IPS-11a (cell line): ENCODE results near the gene RNF148.

ENCODE experiments used
- H3K4me3 ChIP-seq: one replicate; pipeline ENCODE4 v1.5.1; 2013; ENCODE audit warnings: low read depth, low read length, control low read depth

RNF148 gene, protein sequence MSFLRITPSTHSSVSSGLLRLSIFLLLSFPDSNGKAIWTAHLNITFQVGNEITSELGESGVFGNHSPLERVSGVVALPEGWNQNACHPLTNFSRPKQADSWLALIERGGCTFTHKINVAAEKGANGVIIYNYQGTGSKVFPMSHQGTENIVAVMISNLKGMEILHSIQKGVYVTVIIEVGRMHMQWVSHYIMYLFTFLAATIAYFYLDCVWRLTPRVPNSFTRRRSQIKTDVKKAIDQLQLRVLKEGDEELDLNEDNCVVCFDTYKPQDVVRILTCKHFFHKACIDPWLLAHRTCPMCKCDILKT

DNA sequence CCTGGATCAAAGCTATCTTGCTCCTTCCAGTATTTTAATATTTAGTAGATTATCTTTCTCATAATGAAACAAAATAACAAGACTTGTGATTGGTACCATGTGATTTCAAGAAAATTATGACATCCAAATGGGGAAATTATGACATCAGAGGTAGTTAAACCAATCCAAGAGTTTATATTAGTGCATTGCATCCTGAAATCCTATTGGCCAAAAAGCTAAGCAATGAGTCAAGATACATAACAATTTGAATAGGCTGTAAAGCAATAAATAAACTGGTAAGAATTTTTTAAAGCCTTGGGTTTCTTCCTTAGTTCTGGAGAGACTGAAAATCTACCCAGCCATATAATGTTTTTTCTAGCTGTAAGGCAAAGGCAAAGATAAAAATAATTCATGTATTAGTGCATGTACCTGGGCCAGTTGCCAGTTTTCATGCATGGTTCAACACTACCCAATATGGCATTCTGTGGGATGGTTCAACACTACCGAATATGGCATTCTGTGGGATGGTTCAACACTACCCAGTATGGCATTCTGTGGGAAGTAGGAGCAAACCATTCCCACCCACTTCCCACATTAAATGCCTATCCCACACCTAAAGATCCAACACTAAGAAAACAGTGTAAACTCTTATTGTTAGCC lies at the start of gene RNF148:
TSS of gene RNF148 (minus strand) at position 51 of the 639 bp plus-strand sequence. CDS start 172 bp downstream, outside the sequence.
- no peak within 1 kb of the TSS for H3K4me3 ChIP-seq

DNA sequence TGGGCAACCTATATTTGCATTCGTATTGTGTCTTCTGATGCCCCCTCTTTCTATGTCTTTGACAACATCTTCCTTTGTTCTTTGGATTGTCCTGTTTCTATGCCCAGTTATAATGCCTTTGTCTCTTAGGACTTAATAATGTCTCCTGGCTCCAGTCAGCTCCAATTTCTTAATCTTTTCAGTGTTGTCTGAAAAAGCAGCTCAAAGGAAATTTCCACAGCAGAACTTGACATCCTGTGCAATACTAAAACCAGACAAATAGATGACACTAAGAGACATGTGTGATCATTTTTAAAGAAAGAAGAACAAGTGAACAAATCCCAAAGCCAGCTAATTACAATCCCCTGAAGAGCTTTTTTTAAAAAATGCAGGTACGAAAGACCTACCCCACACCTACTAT lies 47.7 kb upstream of the RNF148 start:
- H3K4me3 ChIP-seq: no peak overlapping the region

DNA sequence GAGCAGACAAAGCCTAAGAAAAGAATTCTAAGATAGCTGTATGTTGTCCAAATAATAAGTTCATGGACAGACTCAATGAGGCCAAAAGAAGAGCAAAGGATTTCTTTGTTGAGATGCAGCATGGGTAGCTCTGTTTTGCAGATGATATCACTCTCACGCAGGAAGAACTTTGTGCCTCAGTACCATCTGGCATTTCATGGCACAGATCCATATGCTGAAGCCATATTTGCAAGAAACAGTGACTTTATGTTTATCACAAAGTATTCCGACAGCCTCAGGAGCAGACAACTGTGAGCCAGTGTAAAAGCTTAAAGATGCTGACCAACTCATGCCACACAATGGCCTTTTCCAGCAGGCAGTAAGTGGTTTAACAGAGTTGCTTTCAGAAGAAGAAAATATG lies 45.5 kb upstream of the RNF148 start:
- H3K4me3 ChIP-seq: no peak overlapping the region

DNA sequence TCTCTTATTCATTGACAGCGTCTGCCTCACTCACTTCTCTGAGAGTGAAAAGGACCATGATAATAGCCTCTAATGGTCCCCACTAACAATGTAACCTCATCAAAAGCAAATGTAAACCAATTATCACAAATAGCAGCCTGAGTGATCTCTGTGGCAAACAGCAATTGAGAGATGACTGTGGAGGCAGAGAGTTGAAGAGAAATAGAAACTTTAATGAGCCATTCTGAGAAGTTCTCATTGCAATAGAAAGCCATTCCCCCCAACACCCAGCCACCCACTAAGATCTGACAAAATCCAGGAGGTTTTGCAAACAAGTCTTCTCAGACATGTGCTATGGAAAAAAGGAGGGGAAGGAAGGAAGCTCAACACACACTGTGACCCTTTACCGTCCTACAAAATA lies 44.2 kb upstream of the RNF148 start:
- no peak overlapping the region for H3K4me3 ChIP-seq

DNA sequence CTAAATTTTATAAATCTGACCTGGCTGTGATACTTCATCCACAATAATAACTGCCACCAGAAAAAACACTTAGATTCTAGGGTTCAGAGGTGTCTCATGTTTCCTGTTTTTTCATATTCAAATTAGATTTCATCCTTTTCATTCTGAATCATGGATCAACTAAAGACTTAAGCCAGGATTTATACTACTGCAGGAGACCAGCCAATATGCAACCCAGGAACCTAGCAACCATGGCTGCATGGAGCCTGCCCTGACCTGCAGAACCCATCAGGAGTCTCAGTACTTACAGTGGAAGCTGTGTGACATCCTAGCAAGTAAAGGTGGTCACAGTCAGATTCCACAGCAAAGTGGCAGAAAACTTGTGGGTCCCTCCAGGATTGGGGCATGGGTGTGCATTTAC lies 40.5 kb upstream of the RNF148 start:
- H3K4me3 ChIP-seq: no peak overlapping the region

DNA sequence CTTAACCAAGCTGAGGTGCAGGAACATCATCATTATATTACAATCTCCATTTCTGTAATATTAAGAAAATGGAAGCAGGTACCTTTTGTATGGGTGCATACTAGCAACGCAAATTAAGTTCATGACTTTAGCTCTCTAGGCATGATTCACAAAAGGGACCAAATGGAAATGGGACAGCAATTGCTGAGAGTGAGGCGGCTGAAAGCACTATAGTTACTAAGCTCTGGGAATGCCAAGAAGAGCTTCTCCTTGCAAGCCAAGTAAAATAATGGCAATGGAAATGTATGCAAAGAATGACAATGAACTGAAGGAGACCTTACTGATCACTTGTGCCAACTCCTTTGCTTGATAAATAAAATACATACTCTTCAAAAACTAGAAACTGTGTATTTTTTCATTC lies 36.2 kb upstream of the RNF148 start:
- H3K4me3 ChIP-seq: no peak overlapping the region

DNA sequence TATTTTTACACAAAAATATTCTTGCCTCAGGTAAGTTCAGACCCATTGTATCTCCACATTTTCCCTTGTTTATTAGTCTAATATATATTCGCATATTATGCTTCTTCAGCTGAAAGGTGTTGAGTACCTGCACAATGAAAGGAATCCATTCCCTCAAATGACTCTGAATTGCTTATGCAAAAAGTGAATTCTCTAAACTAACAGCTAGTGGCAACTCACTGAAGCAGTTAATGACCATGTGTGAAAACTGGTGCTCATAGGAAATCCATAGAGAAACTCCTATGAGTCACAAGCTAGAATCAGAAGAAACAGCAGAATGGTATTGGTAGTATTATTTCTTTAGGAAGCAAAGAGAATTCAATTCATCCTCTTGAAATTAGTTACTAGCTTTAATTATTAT lies 33.5 kb upstream of the RNF148 start:
- H3K4me3 ChIP-seq: no peak overlapping the region

DNA sequence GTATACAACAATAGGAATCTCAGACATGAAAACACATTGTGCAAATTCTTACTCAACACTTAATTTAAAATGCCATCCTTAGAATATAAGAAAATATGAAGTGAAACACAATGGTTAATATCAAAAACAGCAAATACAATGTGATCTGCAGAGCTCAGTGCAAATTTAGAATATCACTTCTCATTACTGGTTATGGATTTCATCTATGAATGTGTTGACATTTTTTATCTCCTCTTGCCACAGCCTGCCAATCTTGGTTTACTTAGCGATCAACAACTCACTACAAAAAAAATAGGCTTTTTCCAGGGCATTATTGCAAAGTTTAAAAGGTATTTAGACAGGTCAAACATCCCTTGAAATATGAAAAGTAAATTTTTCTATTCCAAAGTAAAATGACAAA lies 25.0 kb upstream of the RNF148 start:
- no peak overlapping the region for H3K4me3 ChIP-seq

DNA sequence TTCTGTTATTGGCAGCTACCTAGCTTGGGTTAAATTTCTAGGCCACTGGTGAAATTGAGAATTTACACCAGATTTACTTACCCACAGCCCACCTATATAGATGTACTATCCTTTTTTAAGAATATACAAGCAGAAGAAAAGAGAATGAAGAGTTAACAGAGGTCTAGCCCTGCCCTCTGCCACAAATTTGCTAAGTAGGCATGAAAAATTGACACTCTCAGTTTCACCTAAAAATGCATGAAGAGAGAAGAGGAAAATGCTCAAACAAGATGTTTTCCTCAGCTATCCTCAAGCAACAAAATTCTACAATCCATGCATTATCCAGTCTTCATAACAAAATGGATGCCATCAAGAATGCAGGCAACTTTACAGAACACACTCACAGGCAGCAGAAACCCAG lies 24.6 kb upstream of the RNF148 start:
- no peak overlapping the region for H3K4me3 ChIP-seq

DNA sequence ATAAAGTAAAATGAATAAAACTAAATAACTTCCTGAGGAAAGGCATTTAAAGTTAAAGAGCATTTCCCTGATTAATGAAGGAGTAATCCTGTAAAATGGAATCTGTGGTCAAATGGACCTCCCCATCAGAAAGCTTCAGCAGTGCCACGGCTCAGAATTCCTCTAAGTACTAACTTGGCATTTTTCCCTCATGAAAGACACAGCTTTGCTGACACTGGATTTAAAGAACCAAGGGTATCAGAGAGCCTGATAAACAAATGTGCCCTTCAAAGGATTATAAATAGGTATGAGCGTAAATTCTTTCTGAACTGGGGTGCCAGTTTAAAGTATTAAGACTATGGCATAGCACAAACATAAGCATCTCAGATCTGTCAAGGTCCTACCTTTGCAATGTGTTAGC lies 24.2 kb upstream of the RNF148 start:
- H3K4me3 ChIP-seq: no peak overlapping the region

DNA sequence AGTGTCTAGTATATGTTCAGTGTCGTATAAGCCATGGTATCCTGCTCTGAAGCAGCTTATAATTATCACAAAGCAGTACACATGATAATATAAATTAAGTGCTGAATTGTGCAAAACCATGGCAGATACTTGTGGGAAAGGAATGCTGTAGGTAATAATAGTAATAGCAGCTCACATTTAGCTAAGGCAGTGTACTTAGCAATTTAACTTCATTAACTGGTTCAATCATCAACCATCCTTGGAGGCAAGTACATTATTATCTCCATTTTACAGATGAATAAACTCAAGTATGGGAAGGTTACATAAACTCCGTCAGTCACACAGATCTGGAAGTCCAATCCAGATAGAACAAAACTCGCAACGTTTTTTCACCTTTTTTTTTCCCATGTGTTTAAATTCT lies 21.6 kb upstream of the RNF148 start:
- no peak overlapping the region for H3K4me3 ChIP-seq

DNA sequence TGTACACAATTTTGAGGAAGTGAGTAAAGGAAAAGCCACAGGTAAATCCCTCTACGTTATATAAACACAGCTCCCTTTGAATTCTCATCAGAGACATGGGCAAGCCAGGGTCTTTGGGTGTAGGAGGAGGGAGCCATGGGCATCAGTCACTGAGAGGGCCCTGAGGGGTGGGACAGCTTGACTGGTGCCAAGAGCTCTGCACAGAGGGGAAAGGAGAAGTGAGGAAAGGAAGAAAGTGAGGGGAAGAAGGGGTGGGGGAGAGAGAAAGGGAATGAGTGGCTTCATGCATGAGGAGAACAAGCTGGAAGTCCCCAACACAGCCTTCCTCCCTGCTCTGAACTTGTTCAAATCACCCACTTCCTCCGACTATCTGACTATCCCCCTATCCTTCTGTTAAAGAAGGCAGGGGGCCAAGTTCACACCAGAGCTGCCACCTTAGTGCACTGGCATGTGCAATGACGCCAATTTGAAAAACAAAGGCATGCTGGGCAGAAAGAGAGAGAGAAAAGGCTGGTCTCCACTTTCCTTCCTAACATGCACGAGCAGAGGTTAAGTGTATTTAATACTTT lies 16.4 kb upstream of the RNF148 start:
- H3K4me3 ChIP-seq: no peak overlapping the region

DNA sequence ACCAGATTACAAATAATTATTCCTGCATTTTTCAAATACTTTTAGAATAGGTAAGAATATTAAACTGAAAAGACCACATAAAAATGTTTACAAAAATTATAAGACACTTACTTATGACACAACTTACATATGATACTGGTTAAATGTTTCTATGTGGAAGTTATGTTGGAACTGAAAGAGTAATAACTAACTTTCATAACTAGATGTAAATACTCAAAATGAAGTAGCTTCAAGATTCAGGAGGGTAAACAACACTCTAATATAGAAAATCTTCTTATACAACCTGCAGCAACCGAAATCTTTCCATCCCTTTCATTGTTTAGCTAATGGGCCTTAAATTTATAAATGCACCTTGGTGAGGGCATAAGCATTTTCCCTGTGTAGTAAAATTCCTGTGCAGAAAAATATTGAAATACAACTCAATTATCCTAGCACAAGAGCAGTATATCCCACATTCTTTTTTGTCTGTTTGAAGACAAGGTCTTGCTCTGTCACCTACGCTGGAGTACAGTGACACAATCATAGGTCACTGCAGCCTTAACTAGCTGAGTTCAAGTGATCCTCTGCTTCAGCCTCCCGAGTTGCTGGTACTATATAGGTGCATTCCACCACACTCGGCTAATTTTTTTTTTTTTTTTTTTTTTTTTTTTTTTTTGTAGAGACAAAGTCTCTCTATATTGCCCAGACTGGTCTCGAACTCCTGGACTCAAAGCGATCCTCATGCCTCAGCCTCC lies 14.8 kb upstream of the RNF148 start:
- no peak overlapping the region for H3K4me3 ChIP-seq

DNA sequence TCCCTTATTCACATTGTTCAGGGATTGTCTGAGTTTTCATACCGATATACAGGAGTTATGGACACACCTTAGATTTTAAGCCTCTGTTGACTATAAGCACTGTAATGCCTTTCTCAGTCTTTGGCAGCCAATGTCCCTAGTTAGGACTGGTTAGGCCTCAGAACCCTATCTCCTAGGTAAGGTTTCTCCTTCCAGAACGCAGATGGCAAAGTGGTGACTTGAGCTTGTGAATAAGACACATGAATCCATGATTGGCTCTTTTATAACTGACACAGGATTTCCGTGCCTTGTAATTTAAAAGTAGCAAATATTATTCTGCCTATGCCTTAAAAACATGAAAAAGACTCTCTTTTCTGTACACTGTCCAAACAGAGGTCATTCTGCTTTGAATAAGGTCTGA lies 12.5 kb upstream of the RNF148 start:
- no peak overlapping the region for H3K4me3 ChIP-seq

DNA sequence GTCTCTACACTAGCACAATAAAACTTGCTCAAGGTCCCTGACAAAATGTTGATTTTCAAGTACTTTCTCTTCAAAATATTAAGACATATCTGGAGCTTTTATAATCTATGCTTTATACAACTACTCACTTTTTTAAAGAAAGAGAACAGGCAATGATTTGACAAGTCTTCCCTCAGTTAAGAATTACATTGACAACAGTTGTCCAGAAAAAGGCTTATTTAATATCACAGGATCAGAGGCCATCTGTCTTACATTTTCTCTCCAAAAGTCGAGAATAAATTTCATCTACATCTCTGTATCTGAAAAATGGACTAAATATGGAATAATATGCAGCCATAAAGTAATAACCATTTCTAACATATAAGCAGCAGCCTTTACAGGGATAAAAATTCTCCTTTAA lies 8.2 kb upstream of the RNF148 start:
- H3K4me3 ChIP-seq: no peak overlapping the region

DNA sequence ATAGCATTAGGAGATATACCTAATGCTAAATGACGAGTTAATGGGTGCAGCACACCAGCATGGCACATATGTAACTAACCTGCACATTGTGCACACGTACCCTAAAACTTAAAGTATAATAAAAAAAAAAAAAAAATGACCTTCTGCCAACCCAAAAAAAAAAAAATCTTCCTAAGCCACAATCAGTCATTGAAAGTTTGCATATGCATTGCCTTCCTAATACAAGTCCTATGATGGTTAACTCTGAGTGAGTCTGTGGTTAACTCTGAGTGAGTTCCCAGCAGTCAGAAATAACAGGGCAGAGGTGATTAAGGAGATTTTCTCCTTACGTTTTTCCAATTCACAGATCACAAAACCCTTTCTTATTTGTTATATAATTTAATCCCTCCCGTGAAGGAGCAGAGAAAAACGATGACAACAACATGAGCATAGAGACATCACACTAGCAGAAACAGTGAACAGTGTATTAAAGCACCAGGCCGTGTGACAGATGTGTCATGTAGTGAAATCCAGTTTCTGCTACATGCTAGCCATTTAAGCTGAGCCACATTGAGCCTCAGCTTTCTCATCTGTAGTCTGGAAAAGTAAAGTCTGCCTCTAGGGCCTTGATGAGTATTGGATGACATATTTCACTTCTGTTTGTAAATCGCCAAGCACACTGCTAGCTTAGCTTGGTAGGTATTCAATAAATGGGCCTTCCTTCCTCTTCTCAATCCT lies 7.4 kb upstream of the RNF148 start:
- H3K4me3 ChIP-seq: no peak overlapping the region

DNA sequence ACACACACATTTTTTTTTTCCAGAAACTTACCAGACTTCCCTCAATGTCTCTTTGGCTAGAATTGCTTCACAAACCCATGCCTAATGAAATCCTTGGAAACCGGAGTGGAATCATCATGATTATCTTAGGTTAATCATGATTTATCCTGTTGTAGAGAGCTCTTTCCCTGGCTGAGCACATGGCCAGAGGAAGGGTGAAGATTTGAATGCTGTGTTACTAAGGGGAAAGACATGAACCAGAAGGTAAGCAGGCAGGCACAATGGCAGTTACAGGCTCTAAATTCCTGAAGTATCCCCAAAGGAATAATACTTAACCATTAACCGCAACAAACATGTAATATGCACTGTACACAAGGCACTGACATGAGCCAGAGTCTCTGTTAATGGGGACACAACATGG lies 4.1 kb upstream of the RNF148 start:
- H3K4me3 ChIP-seq: no peak overlapping the region

DNA sequence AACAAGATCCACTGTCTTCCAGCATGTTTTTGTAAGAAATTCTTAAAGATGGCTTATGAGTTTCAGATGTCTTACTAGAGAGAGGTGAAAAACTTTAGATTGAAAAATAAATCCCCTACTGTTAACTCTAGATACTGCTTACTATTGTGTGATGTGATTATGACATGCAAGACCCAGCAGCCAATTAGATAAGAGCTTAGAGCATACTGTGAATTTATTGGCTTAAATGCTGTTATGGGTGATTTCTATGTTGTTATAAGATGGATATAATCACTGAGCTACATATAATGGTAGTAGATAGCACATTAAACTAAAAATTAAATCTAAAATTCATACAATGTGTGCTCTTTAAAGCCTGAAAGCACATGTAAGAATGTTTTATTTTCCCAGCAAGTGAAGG lies 3.7 kb downstream of the RNF148 start, which contains the start of gene RNF133:
TSS of gene RNF133 (minus strand) at position 101 of the 400 bp plus-strand sequence. CDS start 199 bp downstream, outside the sequence.
- H3K4me3 ChIP-seq: no peak within 1 kb of the TSS

DNA sequence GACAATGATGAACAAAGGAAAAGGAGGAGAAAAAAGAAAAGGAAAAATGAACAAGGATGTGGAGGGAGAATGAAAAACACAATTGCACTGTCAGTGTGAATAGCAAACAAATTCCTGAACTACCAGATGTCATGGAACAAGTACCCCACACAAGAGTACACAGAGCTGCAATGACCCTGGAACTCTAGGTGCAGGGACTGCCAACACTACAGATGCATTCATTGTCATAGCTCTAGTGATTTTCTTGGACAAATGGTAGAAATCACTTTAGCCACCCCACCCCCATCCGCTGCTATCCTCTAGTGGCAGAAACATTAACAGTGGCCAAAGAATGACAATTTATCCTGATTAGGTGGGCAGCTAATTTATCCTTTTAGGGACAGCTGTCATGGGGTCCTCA lies 6.9 kb downstream of the RNF148 start:
- H3K4me3 ChIP-seq: no peak overlapping the region

DNA sequence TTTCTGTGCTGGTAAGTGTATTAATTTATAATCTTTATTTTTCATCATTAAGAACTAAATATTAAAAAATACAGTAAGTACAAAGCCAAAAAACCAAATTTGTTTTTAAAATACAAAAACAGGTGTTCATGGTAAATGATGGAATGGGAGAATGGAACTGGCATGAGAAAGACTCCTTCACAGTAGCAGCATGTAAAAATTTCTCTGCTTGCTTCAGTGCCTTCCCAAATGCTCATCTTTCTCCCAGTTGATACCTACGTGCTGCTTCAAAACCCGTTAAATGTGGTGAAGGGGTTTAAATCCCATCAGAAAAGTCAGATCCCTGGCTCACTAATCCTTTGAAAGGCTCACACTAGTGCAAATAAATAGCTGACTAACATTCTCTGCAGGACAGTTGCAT lies 8.0 kb downstream of the RNF148 start:
- H3K4me3 ChIP-seq: no peak overlapping the region

DNA sequence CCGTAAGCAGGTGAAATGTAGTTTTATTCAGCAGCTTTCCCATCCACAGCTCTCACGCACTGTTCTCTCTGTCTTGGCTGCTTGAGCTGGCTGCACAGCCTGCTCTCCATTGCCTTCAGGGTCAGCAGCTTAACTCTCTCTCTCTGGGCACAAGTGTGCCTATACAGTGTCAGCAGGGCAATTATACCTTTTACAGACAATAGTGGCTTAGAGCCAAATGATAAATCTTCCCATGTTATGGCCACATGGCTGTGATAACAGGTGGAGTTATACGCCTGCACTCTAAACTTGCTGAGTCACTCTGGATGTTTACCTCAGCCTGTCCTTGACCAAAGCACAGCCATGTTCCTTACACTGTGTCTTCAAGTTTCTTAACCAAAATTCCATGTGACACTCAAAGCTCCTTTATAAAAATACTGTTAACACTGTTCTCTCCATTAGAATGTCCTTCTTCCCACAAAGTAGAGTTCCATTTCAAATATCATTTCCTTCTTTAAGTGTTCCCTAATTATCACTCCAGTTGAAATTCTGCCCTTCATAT lies 9.9 kb downstream of the RNF148 start:
- H3K4me3 ChIP-seq: no peak overlapping the region
